ENCODE results near the gene TMIGD2.
"Not testable (repeated sequence)": the region's sequence is repeated elsewhere in the genome, so short reads cannot be mapped to it uniquely, and the experiment has no call there.

TMIGD2 gene

DNA sequence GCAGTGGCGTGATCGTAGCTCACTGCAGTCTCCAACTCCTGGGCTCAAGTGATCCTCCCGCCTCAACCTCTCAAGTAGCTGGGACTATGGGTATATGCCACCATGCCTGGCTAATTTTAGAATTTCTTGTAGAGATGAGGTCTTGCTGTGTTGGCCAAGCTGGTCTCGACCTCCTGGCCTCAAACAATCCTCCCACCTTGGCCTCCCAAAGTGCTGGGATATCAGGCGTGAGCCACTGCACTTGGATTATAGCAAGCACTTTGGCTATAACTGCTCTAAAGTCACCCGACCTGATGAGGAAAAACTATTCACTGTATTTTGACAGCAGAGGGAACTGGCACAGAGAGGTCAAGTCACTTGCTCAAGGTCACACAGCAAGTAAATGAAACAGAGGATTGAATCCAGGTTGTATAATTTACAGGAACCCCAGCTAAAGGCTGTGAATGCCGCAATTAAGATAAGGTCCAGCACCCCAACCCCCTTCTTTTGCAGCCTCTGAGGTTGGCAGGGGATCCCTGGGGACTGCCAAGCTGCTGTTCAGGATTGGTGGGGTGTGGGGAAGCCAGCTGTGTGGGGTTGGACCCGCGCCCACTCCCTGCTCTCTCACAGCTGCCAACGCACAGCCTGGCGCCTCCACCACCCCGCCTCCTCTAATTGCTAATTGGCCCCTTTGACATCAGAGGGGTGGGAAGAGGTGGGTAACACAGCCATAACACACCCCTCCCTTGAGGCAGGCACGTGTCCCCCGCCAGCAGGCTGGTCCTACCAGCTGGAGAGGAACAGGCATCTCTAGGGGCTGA, 6.0 kb downstream of the TMIGD2 start:
- no peak for DNase-seq

DNA sequence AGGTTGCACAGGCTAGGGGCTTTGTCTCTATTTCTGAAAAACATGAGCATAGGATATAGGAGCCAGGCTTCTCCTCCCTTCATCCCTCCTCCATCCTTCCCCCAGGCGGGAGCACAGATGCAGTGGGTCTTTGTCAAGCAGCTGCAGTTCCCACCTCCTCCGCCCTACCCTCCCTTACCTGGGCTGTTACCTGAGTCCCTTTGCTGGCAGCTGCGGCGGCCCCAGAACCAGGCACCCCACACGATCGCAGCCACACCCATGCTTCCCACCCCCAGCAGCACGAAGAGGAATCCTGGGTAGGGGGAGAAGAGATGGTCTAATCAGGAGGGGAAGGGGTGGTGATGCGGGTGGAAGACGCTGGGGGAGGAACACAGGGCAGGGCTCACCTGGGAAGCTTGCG, 7.8 kb downstream of the TMIGD2 start:
- no peak for DNase-seq

DNA sequence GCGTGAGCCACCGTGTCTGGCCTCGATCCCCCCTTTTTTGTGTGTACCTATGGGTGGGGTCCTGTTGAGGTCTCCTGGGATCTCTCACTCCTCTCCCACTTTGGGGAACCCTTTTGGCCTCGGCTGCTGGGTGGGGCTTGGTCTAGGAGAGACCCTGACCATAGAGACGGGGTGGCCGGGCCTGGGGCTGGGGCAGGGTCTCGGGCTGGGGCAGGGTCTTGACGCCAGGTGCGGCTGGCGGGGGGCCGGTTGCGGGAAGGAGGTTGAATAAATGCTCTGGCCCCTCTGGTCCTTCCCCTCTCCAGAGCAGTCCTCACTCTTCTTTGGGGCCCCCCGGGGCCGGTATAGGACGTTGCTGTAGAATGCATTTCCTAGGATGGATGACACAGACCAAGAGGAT, 9.7 kb downstream of the TMIGD2 start:
- no peak for DNase-seq

DNA sequence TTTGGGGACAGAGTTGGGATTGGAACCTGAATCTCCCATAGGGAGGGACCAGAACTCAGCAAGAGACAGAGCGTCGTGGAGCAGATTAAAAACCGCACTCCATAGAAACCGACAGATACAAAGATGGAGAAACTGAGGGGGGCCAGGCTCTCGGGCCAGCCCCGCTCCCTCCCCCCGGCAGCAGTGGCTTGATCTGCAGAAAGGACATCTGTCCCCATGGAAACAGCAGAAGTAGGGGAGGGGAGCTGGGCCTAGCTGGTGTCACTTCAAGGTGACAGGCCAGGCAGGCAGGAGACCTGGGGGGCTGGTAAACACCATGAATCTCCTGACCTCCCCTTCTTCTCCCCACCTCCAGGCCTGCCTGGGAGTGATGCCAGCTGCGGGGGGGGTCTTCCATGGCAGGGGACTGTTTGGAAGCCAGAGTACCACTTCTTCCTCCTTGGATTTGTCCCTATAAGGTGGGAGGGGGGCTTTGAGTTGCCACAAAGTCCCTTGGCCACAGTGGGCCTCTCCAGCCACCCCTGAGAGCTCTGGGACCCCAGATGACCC, 10.9 kb downstream of the TMIGD2 start:
- no peak for DNase-seq

DNA sequence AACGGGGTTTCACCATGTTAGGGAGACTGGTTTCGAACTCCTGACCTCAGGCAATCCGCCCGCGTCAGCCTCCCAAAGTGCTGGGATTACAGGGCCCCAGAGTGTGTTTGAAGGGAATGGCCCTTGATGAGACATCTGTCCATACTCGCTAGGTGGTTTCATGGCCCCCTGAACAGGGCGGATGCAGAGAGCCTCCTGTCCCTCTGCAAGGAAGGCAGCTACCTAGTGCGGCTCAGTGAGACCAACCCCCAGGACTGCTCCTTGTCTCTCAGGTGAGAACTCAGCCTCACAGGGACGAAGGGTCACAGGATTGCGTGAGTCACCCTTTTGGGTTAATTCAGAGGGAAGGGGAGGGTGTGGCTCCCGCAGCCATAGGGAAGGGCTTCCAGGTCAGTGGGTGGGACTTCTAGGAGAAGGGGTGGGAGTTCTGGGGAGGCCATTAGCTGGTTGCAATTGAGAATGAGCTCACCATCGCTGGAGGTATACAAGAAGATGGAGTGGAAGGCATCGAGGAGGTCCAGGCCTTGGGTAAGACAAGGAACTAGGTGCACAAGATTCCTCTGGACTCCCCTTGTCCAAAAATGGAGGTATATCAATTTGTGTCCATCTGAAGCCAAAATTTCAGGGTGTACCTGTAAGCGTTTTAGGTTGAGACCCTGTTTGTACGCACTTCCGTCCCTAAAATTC, 14.0 kb downstream of the TMIGD2 start:
- DNase-seq: no peak

DNA sequence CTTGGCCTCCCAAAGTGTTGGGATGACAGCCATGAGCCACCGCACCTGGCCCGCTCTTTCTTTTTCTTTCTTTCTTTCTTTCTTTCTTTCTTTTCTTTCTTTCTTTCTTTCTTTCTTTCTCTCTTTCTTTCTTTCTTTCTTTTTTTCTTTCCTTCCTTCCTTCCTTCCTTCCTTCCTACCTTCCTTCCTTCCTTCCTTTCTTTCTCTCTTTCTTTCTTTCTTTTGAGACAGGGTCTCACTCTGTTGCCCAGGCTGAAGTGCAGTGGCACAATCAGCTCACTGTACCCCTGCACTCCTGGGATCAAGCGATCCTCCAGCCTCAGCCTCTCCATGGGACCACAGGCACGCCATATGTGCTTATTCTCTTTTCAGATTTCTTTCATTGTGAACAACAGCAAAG, 16.0 kb downstream of the TMIGD2 start:
- not testable (repeated sequence) for DNase-seq

DNA sequence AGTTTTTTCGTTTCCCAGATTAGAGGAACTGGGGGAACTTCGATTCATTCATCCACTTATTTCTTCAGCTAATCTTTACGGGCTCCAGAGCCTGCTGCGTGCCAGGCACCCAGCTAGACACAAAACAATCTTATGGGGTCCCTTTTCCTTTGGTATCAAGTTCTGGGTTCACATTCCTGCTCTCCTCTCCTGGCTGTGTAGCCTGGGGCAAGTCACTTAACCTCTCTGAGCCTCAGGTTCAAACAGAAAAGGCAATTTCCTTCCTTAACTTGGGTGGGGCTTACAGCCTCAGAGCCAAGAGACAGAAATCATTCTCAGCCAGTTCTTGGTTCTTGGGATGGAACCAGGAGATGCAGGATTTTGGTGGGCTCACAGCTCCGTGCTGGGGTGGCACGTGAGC, 17.2 kb downstream of the TMIGD2 start:
- DNase-seq: no peak

DNA sequence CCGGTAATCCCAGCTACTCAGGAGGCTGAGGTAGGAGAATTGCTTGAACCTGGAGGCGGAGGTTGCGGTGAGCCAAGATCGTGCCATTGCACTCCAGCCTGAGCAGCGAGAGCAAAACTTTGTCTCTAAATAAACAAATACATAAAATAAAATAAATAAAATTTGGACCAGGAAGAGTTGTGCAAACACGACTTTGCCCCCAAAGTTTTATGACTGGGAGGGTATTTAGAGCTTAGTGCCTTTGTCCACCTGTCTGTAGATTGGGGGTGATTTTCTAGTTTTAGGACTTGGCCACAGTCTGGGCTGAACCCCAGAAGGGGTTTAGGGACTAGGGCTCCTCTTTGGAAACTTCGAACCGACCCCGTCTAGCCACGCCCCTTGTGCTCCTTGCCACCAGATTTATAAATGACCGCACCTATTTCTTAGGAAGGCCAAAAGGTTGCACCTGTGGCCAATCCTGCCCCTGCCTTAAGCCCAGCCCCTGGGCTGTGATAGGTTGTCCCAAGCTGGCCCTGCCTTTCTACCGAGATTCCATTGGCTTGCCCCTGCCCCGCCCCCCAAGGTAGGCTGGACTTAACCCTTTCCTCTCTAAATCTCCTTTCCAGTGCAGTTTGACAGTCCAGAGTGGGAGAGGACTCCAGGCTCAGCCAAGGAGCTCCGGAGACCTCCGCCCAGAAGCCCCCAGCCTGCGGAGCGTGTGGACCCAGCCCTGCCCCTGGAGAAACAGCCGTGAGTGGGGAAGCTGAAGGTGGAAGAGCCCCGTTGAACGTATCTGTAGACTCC, 17.8 kb downstream of the TMIGD2 start:
- DNase-seq: peak; percentile 52

DNA sequence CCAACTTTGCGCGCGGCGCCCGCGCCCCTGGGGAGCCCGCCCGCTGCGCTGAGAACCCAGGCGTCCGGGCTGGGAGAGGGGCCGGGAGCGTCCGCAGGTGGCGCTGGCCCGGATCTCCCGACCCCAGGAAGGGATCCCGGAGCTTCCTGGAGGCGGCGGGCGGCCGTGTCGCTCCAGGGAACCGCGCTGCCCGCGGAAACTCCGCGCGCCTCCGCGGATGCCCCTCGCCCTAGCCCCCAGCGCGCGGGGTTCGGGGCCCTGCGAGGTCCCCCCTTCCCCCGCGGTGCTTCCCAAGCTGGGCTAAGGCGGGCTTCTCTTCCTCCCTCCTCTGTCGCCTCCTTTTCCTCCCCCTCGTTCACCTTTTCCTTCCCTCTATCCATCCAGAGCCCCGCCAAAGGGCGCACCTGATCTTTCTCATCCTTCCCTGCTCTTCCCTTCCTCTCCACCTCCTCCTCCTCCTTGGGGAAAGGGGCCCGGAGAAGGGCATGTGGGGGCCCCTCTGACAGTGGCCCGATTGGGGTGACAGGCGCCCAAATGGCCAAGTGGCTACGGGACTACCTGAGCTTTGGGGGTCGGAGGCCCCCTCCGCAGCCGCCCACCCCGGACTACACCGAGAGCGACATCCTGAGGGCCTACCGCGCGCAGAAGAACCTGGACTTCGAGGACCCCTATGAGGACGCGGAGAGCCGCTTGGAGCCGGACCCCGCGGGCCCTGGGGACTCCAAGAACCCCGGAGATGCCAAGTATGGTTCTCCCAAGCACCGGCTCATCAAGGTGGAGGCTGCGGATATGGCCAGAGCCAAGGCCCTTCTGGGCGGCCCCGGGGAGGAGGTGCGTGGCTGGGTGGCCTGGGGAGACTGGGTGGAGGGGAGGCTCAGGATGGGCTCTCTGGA, 22.4 kb downstream of the TMIGD2 start:
- no peak for DNase-seq

DNA sequence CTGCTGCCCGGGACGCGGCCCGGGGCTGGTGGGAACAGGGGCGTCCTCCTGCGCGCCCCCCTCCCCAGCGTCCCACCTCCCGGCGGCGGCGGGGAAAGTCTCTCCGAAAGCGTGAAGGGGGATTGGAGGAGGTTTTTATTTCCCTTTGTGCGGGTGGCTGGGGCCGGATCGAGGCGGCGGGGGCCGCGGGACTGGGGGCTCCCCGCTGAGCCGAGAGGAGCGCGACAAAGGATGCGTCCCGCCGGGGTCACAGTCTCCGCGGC, 23.0 kb downstream of the TMIGD2 start:
- no peak for DNase-seq

DNA sequence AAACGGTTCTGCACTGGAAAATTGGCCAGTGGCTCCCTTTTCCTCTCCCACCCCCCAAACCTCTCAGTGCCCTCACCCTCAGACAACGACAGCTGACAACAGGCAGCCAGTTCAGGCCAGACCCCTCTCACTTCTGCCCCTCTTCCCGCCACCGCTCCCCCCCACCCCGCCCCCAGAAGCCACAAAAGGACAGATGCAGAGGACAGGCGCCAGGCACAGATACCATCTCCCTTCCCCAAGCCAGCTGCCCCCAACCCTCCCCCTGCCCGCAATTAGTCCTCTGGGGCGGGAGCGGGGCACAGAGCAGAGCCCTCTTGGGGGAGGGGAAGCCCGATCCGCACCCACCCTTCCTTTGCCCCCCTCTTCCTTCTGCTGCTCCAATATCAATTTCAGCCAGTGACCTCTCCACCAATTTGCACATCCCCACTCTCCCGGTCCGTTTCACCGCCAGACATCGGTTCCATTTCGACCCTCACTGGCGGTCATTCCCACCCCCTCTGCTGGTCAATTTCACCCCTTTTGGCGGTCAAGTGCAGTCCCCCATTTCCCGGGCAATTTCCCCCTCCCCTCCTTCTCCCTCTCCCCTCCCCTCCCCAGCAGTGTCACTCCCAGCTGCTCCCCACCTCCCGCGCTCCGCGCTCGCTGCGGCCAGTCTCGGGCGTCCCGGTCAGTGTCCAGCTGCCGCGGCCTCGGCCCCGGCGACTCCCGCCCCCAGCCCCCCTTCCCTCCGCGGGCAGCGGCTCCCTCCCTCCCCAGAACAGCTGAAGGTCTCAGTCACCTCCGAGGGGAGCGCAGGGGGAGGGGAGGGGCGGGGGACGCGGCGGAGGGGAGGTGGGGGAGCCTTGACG, 23.5 kb downstream of the TMIGD2 start, which contains the start of gene SHD:
TSS of gene SHD (plus strand) at position 848 of the 848 bp plus-strand sequence. CDS start 798 bp downstream, outside the sequence.
- DNase-seq: no peak

DNA sequence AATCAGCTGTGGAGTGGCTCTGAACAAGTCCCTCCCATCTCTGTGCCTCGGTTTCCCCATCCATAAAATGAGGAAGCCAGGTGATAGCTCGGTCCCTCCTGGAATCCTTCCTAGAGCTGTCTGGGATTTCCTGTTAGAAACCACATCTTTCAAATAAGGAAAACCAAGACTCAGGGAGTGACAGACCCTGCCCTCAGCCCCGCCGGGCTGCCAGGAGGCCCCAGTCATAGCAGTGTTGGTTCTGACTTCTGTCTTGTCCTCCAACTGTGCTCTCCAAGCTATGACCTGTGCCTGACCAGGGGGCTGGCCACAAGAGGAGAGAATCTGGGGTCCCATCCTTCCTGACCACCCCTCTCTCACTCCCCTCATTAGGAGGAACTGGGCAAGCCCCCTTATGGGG, 24.2 kb downstream of the TMIGD2 start:
- no peak for DNase-seq

DNA sequence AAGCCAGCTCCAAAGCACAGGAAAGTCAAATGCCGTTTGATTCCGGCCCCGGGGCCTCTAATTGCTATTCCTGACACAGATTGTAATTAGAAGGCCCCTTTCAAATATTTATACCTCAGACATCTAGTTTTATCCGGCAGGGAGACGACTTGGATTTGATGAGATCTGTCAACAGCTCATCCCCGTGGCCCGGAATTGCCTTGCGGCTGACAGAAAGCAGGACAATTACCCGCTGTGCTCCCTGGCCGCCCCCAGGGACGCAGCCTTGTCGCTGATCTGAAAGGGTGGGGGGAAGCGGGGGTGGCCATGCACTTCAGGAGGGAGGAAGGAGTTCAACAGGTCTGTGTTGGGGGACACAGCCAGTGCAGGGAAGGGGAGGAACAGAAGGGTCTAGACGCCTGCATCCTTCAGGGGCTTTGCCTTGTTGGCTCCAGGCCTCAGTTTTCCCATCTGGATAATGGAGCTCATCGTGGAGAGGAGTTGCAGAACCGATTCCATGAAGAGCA, 24.9 kb downstream of the TMIGD2 start:
- no peak for DNase-seq

DNA sequence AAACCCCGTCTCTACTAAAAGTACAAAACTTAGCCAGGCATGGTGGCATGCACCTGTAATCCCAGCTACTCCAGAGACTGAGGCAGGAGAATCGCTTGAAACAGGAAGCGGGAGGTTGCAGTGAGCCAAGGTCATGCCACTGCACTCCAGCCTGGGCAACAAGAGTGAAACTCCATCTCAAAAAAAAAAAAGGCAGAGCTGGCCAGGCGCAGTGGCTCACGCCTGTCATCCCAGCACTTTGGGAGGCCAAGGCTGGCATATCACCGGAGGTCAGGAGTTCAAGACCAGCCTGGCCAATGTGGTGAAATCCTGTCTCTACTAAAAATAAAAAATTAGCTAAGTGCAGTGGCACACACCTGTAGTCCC, 27.9 kb downstream of the TMIGD2 start:
- not testable (repeated sequence) for DNase-seq

DNA sequence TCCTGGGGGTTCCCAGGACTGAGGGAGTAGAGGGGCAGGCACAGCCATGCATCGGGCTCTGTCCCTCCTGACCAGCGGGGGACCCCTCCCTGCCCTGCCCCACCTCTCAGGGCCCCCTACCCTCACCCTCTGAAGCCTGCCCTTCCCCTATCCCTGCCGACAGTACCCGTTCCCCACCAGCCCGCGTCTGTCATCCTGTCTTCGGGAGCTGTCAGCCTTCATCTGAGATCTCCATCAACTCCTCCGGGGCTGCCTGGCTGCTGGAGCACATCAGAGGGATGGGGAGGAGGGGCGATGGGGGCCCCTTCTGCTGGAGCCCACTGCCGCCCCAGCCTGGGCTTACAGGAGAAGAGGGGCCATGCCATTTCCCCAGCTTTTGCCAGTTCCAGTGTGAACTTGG, 29.3 kb downstream of the TMIGD2 start:
- DNase-seq: no peak

DNA sequence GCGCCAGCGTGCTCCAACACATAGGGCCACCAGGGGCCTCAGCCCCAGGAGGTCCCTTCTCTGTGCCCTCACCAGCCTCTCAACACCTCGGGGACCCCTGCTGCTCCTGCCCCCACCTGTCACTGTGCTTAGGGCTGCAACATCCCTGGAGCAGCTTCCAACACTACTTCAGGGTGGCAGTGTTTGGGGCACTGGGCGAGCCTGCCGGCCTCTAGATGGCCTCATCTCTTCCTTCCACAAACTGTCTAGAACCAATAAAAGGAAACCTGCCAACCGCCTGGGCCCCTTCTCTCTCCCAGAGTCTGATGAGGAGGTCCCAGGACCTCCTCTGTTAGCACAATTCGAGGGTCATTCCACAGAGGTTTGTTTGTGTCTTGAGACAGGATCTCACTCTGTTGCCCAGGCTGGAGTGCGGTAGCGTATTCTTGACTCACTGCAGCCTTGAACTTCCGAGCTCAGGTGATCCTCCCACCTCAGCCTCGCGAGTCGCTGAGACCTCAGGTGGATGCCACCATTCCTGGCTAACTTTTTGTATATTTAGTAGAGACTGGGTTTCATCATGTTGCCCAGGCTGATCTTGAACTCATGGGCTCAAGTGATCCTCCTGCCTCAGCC, 33.3 kb downstream of the TMIGD2 start:
- no peak for DNase-seq

DNA sequence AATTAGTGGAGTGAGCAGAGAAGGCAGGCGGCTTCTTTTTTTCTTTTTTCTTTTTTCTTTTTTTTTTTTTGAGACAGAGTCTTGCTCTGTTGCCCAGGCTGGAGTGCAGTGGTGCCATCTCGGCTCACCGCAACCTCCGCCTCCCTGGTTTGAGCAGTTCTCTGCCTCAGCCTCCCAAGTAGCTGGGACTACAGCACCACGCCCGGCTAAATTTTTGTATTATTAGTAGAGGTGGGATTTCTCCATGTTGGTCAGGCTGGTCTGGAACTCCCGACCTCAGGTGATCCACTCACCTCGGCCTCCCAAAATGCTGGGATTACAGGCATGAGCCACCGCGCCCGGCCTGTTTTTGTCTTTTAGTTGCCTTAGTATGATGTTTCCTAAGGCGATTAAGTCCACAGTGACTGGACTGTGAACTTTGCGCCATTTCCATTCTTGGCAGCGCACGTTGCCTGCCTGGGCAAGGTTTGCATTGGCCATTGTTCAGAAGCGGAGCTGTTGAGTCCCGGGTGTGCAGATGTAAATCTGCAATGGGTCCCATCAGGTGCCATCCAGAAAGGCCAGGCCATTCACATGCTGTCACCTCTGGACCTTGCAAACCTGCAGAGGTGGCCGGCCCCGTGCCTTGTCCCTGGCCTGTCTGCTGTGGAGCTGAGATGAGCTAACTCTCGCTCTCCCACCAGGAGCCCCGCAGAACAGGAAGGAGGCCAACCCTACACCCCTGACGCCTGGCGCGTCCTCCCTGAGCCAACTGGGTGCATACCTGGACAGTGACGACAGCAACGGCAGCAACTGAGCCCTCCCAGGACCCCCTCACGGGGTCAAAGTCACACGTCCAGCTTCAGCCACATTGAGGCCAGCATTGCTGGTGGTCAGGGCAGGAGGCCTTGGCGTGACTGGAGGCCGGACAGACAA, 34.0 kb downstream of the TMIGD2 start:
- no peak for DNase-seq

DNA sequence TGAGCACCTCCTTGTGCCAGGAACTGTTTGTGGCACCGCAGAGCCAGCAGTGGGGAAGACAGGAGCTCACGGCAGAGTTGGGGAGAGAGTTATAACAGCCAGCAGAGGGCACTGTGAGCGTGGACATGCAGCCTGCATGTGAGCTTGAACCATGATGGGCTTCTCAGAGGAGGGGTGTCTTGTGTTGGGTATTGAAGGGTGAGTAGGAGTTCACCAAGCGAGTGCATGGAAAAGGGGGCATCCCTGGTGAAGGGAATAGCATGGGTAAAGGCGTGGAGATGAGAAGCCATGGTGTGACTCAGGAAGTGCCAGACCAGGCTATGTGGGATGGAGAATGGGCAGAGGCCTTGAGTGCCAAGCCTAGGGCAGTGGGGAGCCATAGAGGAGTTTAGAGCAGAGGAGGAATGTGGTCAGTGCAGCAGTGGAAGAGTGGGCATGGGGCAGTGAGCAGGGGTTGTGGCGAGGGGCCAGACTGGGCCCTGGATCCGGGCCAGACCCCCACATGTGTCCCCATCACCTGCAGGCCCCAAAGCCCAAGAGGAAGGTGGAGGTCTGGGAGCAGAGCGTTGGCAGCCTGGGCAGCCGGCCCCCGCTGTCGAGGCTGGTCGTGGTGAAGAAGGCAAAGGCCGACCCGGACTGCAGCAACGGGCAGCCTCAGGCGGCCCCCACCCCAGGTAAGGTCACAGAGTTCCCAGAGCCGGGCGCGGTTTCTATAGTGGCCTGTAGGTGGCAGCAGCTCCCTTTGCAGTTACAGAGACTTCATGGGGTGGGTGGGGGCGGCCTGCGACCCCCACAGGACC, 34.9 kb downstream of the TMIGD2 start:
- peak; percentile 76 for DNase-seq

Data from activated CD4-positive, alpha-beta T cell treated with anti-CD3 and anti-CD28 coated beads for 48 hours (primary cell).